ENCODE results near the gene TAOK1.
"Not testable (repeated sequence)": the region's sequence is repeated elsewhere in the genome, so short reads cannot be mapped to it uniquely, and the experiment has no call there.

Gene TAOK1

DNA sequence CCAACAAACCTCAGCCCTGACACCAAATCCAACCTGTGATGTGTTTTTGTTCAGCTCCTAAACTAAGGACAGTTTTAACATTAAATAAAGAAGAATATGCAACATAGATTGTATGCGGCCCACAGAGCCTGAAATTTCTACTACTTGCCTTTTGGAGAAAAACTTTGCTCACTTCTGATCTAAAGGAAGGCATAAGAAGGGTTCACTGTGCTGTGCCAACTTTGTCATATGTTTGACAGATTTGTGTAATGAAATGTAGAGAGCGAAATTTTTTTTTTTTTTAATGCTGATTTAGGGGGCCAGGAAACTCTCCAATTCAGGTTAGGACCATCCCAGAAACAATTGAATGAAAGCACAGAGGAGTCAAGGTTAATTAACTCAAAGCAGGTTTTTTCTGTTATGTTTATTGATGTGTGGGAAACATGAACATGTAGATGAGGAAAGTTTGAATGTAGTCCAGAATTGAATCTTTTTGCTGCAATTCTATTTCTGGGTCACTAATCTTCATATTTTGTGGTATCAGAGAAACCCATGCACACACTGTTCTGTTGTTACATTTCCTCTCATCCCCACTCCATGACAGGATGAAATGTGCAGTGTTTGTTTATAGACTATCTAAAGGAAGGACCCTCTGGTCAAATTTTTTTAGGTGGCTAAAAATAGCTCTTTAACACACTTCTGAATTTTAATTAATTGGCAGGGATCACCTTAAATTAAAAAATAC lies 71.5 kb downstream of the TAOK1 start:
- no peak overlapping the region for H3K9ac ChIP-seq (ENCODE audit: low read length)
- no peak overlapping the region for H3K4me3 ChIP-seq (ENCODE audit: low read length)
- H3K9me3 ChIP-seq (ENCODE audit: insufficient read depth, low read length), result no peaks in the 10 kb centered on the region
- no peak overlapping the region for H2AFZ ChIP-seq (ENCODE audit: low read depth, low read length)
- TF ChIP-seq, protein P1, sequence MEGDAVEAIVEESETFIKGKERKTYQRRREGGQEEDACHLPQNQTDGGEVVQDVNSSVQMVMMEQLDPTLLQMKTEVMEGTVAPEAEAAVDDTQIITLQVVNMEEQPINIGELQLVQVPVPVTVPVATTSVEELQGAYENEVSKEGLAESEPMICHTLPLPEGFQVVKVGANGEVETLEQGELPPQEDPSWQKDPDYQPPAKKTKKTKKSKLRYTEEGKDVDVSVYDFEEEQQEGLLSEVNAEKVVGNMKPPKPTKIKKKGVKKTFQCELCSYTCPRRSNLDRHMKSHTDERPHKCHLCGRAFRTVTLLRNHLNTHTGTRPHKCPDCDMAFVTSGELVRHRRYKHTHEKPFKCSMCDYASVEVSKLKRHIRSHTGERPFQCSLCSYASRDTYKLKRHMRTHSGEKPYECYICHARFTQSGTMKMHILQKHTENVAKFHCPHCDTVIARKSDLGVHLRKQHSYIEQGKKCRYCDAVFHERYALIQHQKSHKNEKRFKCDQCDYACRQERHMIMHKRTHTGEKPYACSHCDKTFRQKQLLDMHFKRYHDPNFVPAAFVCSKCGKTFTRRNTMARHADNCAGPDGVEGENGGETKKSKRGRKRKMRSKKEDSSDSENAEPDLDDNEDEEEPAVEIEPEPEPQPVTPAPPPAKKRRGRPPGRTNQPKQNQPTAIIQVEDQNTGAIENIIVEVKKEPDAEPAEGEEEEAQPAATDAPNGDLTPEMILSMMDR (IDR thresholded peaks at IDR 0.05; ENCODE audit: low read depth, low read length), result no peak
- no peak for TF ChIP-seq EZH2phosphoT487 (IDR thresholded peaks at IDR 0.05; ENCODE audit: low read depth)
- peaks cover 6% of the 10 kb centered on the region for H3K36me3 ChIP-seq (replicated peaks; ENCODE audit: low read depth, low read length)
- H4K20me1 ChIP-seq (ENCODE audit: insufficient read depth, low read length), result peaks cover 12% of the 10 kb centered on the region
- no peak overlapping the region for H3K27ac ChIP-seq (ENCODE audit: low read length)
- H3K4me1 ChIP-seq (ENCODE audit: low read length), result no peaks in the 10 kb centered on the region
- H3K4me2 ChIP-seq (ENCODE audit: low read length), result no peak overlapping the region
- H3K79me2 ChIP-seq (ENCODE audit: low read length), result peaks cover 16% of the 10 kb centered on the region
- H3K27me3 ChIP-seq (ENCODE audit: low read depth, low read length), result no peaks in the 10 kb centered on the region

DNA sequence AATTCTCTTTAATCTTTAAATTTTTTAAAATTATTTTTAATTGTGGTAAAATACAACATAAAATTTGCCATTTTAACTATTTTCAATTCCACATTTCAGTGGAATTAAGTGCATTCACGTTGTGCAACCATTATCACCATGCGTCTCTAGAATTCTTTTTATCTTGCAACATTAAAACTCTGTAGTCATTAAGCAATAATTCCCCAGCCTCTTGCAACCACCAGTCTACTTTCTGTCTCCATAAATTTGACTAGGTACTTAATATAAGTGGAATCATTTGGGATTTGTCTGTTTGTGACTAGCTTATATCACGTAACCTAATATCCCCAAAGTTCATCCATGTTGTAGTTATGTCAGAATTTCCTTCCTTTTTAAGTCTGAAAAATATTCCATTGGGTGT lies 79.1 kb downstream of the TAOK1 start:
- Histone ChIP-seq H3K27ac (ENCODE audit: low read length) (no peak overlapping the region), H4K20me1 (ENCODE audit: insufficient read depth, low read length) (no peaks in the 10 kb centered on the region), H3K79me2 (ENCODE audit: low read length) (no peaks in the 10 kb centered on the region), H3K4me1 (ENCODE audit: low read length) (no peaks in the 10 kb centered on the region), H3K4me2 (ENCODE audit: low read length) (no peak overlapping the region), H3K27me3 (ENCODE audit: low read depth, low read length) (no peaks in the 10 kb centered on the region), H2AFZ (ENCODE audit: low read depth, low read length) (no peak overlapping the region), H3K9ac (ENCODE audit: low read length) (no peak overlapping the region), H3K4me3 (ENCODE audit: low read length) (no peak overlapping the region), H3K36me3 (replicated peaks; ENCODE audit: low read depth, low read length) (peaks cover 14% of the 10 kb centered on the region), H3K9me3 (ENCODE audit: insufficient read depth, low read length) (no peaks in the 10 kb centered on the region)
- TF ChIP-seq EZH2phosphoT487 (IDR thresholded peaks at IDR 0.05; ENCODE audit: low read depth), result no peak
- TF ChIP-seq, protein P1 (IDR thresholded peaks at IDR 0.05; ENCODE audit: low read depth, low read length), result no peak

DNA sequence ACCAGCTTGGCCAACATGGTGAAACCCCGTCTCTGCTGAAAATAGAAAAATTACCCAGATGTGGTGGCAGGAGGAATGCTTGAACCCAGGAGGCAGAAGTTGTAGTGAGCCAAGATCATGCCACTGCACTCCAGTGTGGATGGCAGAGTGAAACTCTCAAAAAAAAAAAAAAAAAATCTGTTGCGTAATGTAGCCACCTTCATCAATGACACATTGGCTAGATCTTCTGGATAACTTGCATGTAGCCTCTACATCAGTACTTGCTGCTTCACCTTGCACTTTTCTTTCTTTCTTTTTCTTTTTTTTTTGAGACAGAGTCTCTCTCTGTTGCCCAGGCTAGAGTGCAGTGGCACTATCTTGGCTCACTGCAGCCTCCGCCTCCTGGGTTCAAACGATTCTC lies 83.3 kb downstream of the TAOK1 start:
- not testable (repeated sequence) for H3K4me2 ChIP-seq (ENCODE audit: low read length); H4K20me1 ChIP-seq (ENCODE audit: insufficient read depth, low read length); H2AFZ ChIP-seq (ENCODE audit: low read depth, low read length); H3K79me2 ChIP-seq (ENCODE audit: low read length); H3K9ac ChIP-seq (ENCODE audit: low read length); H3K9me3 ChIP-seq (ENCODE audit: insufficient read depth, low read length); H3K4me1 ChIP-seq (ENCODE audit: low read length); H3K27ac ChIP-seq (ENCODE audit: low read length); H3K27me3 ChIP-seq (ENCODE audit: low read depth, low read length); H3K4me3 ChIP-seq (ENCODE audit: low read length)
- H3K36me3 ChIP-seq (replicated peaks; ENCODE audit: low read depth, low read length), result peaks cover 12% of the 10 kb centered on the region

DNA sequence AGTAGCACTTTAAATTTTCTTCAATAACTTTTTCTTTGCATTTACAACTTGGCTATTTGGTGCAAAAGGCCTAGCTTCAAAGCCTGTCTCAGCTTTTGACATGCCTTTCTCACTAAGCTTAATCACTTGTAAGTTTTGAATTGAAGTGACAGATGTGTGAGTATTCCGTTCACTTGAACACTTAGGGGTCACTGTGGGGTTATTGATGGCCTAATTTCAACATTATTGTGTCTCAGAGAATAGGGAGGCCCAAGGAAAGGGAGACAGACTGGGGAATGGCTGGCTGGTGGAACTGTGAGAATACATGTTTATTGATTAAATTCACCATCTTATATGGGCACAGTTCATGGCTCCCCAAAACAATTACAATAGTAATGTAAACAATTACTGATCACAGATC lies 84.1 kb downstream of the TAOK1 start:
- no peaks in the 10 kb centered on the region for H3K4me1 ChIP-seq (ENCODE audit: low read length)
- no peak overlapping the region for H3K4me2 ChIP-seq (ENCODE audit: low read length)
- peaks cover 12% of the 10 kb centered on the region for H3K36me3 ChIP-seq (replicated peaks; ENCODE audit: low read depth, low read length)
- H3K27ac ChIP-seq (ENCODE audit: low read length), result no peak overlapping the region
- H3K4me3 ChIP-seq (ENCODE audit: low read length), result no peak overlapping the region
- H2AFZ ChIP-seq (ENCODE audit: low read depth, low read length), result no peak overlapping the region
- no peaks in the 10 kb centered on the region for H4K20me1 ChIP-seq (ENCODE audit: insufficient read depth, low read length)
- H3K79me2 ChIP-seq (ENCODE audit: low read length), result no peaks in the 10 kb centered on the region
- H3K27me3 ChIP-seq (ENCODE audit: low read depth, low read length), result no peaks in the 10 kb centered on the region
- no peaks in the 10 kb centered on the region for H3K9me3 ChIP-seq (ENCODE audit: insufficient read depth, low read length)
- no peak for TF ChIP-seq EZH2phosphoT487 (IDR thresholded peaks at IDR 0.05; ENCODE audit: low read depth)
- TF ChIP-seq, protein P1 (IDR thresholded peaks at IDR 0.05; ENCODE audit: low read depth, low read length), result no peak
- H3K9ac ChIP-seq (ENCODE audit: low read length), result no peak overlapping the region

Data from OCI-LY3 (cell line).